Common myeloid progenitor, CD34-positive (primary cell): ENCODE measurements around the gene ACADVL.

Source experiments
- CTCF ChIA-PET: fragments of 350-600 bp; sonication (Branson Sonifier 250); formaldehyde crosslinking; loops from one replicate; lab custom pipeline; 2021; ENCODE audit warnings: antibody characterized with exemption; lab: Charles Lee
- POLR2A ChIA-PET: fragments of 350-600 bp; sonication (Branson Sonifier 250); formaldehyde crosslinking; loops from one replicate; lab custom pipeline; 2021; ENCODE audit warnings: antibody characterized with exemption; lab: Charles Lee
- DNase-seq, 3 donors: peaks; one replicate each; pipeline versions ENCODE4 v3.0.0 to v3.0.0-alpha.2; 2013
- H3K27ac ChIP-seq, 2 experiments: 1 replicate in 1 of 2; 2 replicates in 1 of 2; pipeline ENCODE4 v1.7.0; 2013; ENCODE audit warnings: inconsistent platforms in 2 of 2, low read length in 2 of 2, mild to moderate bottlenecking in 2 of 2, low read depth in 1 of 2, moderate library complexity in 1 of 2; ENCODE audit not compliant: severe bottlenecking in 2 of 2, insufficient read depth in 1 of 2, poor library complexity in 1 of 2
- H3K27me3 ChIP-seq, 5 experiments: replicated peaks in 2 of 5; 1 replicate in 3 of 5; 2 replicates in 2 of 5; pipeline versions ENCODE4 v1.6.1 to v1.7.0; 2013; ENCODE audit warnings: low read length in 4 of 5, mild to moderate bottlenecking in 2 of 5, moderate library complexity in 2 of 5, inconsistent platforms in 1 of 5; ENCODE audit not compliant: insufficient read depth in 5 of 5, control insufficient read depth in 4 of 5
- H3K36me3 ChIP-seq, 4 experiments: 1 replicate in 2 of 4; 2 replicates in 2 of 4; pipeline versions ENCODE4 v1.6.1 to v1.7.0; 2013; ENCODE audit warnings: low read length in 3 of 4, control low read depth in 1 of 4, mild to moderate bottlenecking in 1 of 4; ENCODE audit not compliant: control insufficient read depth in 4 of 4, insufficient read depth in 4 of 4
- H3K4me1 ChIP-seq, 4 experiments: 1 replicate in 3 of 4; 2 replicates in 1 of 4; pipeline versions ENCODE4 v1.6.1 to v1.7.1; 2013; ENCODE audit warnings: low read length in 3 of 4, mild to moderate bottlenecking in 3 of 4, control low read depth in 1 of 4, inconsistent platforms in 1 of 4, moderate library complexity in 1 of 4; ENCODE audit not compliant: control insufficient read depth in 4 of 4, insufficient read depth in 4 of 4; ENCODE audit errors: control extremely low read depth in 1 of 4
- H3K4me3 ChIP-seq, 7 experiments: 1 replicate in 4 of 7; 2 replicates in 3 of 7; pipeline versions ENCODE4 v1.5.1 to v1.7.0; 2013; ENCODE audit warnings: mild to moderate bottlenecking in 7 of 7, low read length in 6 of 7, moderate library complexity in 6 of 7, inconsistent platforms in 2 of 7, low read depth in 2 of 7, control low read depth in 1 of 7; ENCODE audit not compliant: insufficient read depth in 4 of 7, control insufficient read depth in 1 of 7; ENCODE audit errors: extremely low read depth in 1 of 7
- H3K9me3 ChIP-seq, 5 experiments: 1 replicate in 4 of 5; 2 replicates in 1 of 5; pipeline versions ENCODE4 v1.6.1 to v1.7.1; 2013; ENCODE audit warnings: low read length in 4 of 5, mild to moderate bottlenecking in 2 of 5, inconsistent platforms in 1 of 5, low read depth in 1 of 5, moderate library complexity in 1 of 5; ENCODE audit not compliant: control insufficient read depth in 4 of 5, insufficient read depth in 2 of 5; ENCODE audit errors: control extremely low read depth in 1 of 5
- WGBS: methylation state at CpG from one replicate; pipeline ENCODE4 v1.1.5; 2013; ENCODE audit not compliant: insufficient coverage; 5-methylcytosine and 5-hydroxymethylcytosine counted together

The ACADVL gene

GRCh38 chr17:7233701-7234082, 14.0 kb downstream of the ACADVL start:
- Histone ChIP-seq H3K4me3 (peak overlapping the region; percentile 70 to 97 (median 87)), H3K27me3 (no peaks in the 10 kb centered on the region), H3K36me3 (peaks cover 0 to 53% (median 28%) of the 10 kb centered on the region in 4 experiments), H3K4me1 (peaks cover 5 to 53% (median 38%) of the 10 kb centered on the region in 4 experiments), H3K9me3 (no peaks in the 10 kb centered on the region), H3K27ac (peak overlapping the region; percentile 74 to 89)
- CTCF ChIA-PET: interaction anchor here (0.9 to 10.2 kb wide), 4 partner anchors 8 to 20 kb away, joined by 3 to 75 read pairs (median 5); partner anchors contain the start of genes ACADVL, DLG4 and GABARAP
- WGBS: 0% methylated on average over 7 of the region's 9 CpGs
- POLR2A ChIA-PET: interaction anchor here (0.7 to 1.9 kb wide), 4 partner anchors 9 to 17 kb away, joined by 3 to 11 read pairs (median 4); partner anchors contain the start of genes ACADVL, DLG4 and GABARAP
- DNase-seq: no peak

GRCh38 chr17:7234083-7234951, 14.6 kb downstream of the ACADVL start, which contains the start of gene DVL2:
TSS of gene DVL2 (minus strand) at chr17:7234517. CDS start at chr17:7234262, 255 bp downstream.
- H3K36me3 ChIP-seq: peaks cover 0 to 47% (median 24%) of the 10 kb centered on the region in 4 experiments
- H3K4me3 ChIP-seq: peak within 1 kb of the TSS; percentile 70 to 97 (median 87)
- no peaks in the 10 kb centered on the region for H3K9me3 ChIP-seq
- ChIA-PET POLR2A (interaction anchor here (0.7 to 1.9 kb wide), 4 partner anchors 8 to 16 kb away, joined by 3 to 11 read pairs (median 4); partner anchors contain the start of genes ACADVL, DLG4 and GABARAP), CTCF (interaction anchor here (1.1 to 10.2 kb wide), 5 partner anchors 9 to 20 kb away, joined by 3 to 75 read pairs (median 4); partner anchors contain the start of genes ACADVL, DLG4 and GABARAP)
- peaks cover 5 to 53% (median 38%) of the 10 kb centered on the region in 4 experiments for H3K4me1 ChIP-seq
- H3K27ac ChIP-seq: peak within 1 kb of the TSS; percentile 74 to 89
- peak; percentile 94 to 97 (median 97) for DNase-seq
- 0% methylated on average over 62 of the region's 72 CpGs for WGBS
- no peaks in the 10 kb centered on the region for H3K27me3 ChIP-seq

DNA sequence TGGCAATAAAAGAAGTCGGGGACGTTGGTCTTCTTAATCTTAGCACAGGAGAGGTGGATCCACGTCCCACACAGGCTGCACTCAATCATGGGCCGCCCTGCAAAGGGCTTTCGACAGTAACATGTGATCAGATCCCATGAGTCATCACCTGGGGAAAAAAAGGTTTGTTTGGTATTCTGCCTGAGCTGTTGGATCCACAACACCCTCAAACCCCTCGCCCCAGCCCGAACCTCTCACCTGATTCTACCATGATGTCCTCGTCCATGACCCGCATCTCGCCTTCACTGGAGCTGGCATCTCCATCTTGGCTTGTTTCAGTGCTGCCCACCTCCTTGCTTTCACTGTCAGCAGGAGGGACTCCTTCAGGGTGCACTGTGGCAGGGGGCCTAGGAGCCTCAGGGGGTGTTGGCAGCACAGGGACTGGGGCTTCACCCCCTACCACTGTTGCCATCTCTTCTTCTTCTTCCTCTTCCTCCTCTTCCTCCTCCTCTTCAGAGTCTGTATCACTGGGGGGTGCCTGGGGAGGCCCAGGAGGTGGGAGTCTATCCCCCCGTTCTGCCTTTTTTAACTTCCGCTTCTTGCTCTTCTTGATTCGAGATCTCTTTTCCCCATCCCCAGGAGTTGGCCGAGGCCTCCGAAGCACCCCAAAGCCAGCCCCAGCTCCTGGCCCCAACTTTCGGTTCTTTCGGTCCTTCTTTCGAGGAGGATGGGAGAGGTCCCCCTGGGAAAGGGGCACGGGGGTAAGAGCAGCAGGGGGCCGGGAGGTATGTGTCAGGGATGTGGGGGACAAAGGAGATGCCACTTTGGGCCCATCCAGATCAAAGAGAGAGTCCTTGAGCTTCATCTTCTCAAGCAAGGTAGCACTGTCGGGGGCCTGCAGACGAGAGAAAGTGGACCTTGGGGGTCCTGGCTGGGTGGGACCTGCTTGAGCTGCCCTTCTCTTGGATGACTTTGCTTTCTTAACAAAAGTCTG, 16.2 kb downstream of the ACADVL start:
- POLR2A ChIA-PET: interaction anchor here (3.9 kb wide), 1 partner anchor 16 kb away, joined by 21 read pairs; the partner anchor contains the start of genes ACADVL and DLG4
- WGBS: 92% methylated on average over 16 of the region's 22 CpGs
- Histone ChIP-seq H3K36me3 (peaks cover 3 to 40% (median 15%) of the 10 kb centered on the region in 4 experiments), H3K4me3 (no peak overlapping the region), H3K4me1 (peaks cover 15 to 67% (median 52%) of the 10 kb centered on the region in 4 experiments), H3K9me3 (no peaks in the 10 kb centered on the region), H3K27me3 (no peaks in the 10 kb centered on the region), H3K27ac (peak overlapping the region in 1 of 2 experiments; percentile 89)
- CTCF ChIA-PET: interaction anchor here (1.1 to 10.2 kb wide), 4 partner anchors 11 to 190 kb away, joined by 3 to 75 read pairs (median 3); partner anchors contain the start of genes ACADVL, DLG4 and SLC2A4
- no peak for DNase-seq

GRCh38 chr17:7236808-7237207, 17.1 kb downstream of the ACADVL start:
- Histone ChIP-seq H3K4me3 (peak overlapping the region in 2 of 7 experiments; percentile 71 to 95), H3K36me3 (peaks cover 3 to 41% (median 16%) of the 10 kb centered on the region in 4 experiments), H3K27me3 (no peaks in the 10 kb centered on the region), H3K4me1 (peaks cover 20 to 73% (median 59%) of the 10 kb centered on the region in 4 experiments), H3K27ac (peak overlapping the region in 1 of 2 experiments; percentile 74), H3K9me3 (no peaks in the 10 kb centered on the region)
- 92% methylated on average over 6 of the region's 6 CpGs for WGBS
- ChIA-PET CTCF (interaction anchor here (1.4 to 10.2 kb wide), 2 partner anchors 17 to 44 kb away, joined by 3 to 75 read pairs; partner anchors contain the start of genes ACADVL, DLG4 and SLC2A4), POLR2A (interaction anchor here (3.9 kb wide), 1 partner anchor 17 kb away, joined by 21 read pairs; the partner anchor contains the start of genes ACADVL and DLG4)
- DNase-seq: no peak

DNA sequence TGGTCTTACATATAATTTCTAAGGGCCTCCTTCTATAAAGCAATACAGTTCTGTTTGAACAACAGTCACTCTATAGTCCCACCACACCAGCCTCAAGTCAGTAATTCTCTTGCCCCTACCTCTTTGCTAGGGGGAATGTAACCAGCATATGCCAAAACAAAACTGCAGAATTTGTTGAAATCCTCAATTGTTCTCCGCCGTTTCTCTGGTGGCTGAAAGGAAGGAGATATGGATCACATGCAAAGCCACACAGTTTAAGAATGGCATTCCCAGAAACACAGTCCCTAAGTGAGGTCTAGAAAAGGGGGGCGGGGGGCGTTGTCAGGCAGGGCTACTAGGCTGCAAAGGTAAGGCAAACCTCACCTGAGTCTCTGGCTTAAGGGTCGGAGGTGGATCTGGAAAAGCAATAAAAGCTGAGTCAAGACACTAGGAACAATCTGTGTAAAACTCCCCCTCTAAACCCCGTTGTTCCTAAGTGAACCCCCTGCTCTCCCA, 17.6 kb downstream of the ACADVL start:
- Histone ChIP-seq H3K4me1 (peaks cover 20 to 68% (median 58%) of the 10 kb centered on the region in 4 experiments), H3K27ac (peak overlapping the region in 1 of 2 experiments; percentile 74), H3K9me3 (no peaks in the 10 kb centered on the region), H3K4me3 (peak overlapping the region; percentile 43 to 98 (median 89)), H3K27me3 (no peaks in the 10 kb centered on the region), H3K36me3 (peaks cover 3 to 41% (median 16%) of the 10 kb centered on the region in 4 experiments)
- 13% methylated on average over 5 of the region's 6 CpGs for WGBS
- DNase-seq: no peak
- ChIA-PET POLR2A (interaction anchor here (1.3 to 3.9 kb wide), 2 partner anchors 17 to 22 kb away, joined by 3 to 21 read pairs; partner anchors contain the start of genes ACADVL and DLG4), CTCF (interaction anchor here (1.4 to 10.2 kb wide), 2 partner anchors 17 to 44 kb away, joined by 3 to 75 read pairs; partner anchors contain the start of genes ACADVL, DLG4 and SLC2A4)
